GM12878 (cell line): ENCODE results near the gene CAPN8. TPM values are rescaled to one million over a fixed set of nuclear protein-coding genes. Genes with fewer than 3 reads are reported as not detected.

Experiments used
- ATAC-seq: fragments of 200-7000 bp; cut with Tn5 transposase; 3 replicates; pipeline ENCODE4 v1.9.1; 2020; ENCODE audit warnings: mild to moderate bottlenecking, moderate library complexity
- BruUV-seq: library from RNA; stranded (reverse); fragments of 400-500 nt; replicated peaks from 2 replicates; lab custom pipeline; 2021; lab: Mats Ljungman, UMichigan
- CTCF ChIA-PET: fragments of 300-600 bp; sonication (Branson Sonifier 250); formaldehyde crosslinking; extraction: SDS; loops from one replicate; lab custom pipeline; 2021; ENCODE audit warnings: inconsistent platforms; lab: Yijun Ruan, JAX
- POLR2A ChIA-PET: fragments of 350-600 bp; formaldehyde crosslinking; extraction: SDS; loops from one replicate; lab custom pipeline; 2021; ENCODE audit warnings: inconsistent platforms; lab: Charles Lee
- RAD21 ChIA-PET: fragments of 300-600 bp; sonication (Branson Sonifier 250); formaldehyde crosslinking; loops from one replicate; lab custom pipeline; 2023; ENCODE audit warnings: antibody characterized with exemption; ENCODE audit not compliant: unreplicated experiment; lab: Charles Lee
- SMC1A ChIA-PET: fragments of 300-600 bp; sonication (Branson Sonifier 250); formaldehyde crosslinking; loops from one replicate; lab custom pipeline; 2023; ENCODE audit not compliant: unreplicated experiment, uncharacterized antibody; lab: Charles Lee
- DNase-seq: peaks from one replicate; pipeline ENCODE4 v3.0.0-alpha.2; 2011; ENCODE audit warnings: low read depth, low spot score
- FAIRE-seq: peaks from 3 replicates; lab custom pipeline; 2011; peaks lifted over from hg19 to GRCh38; lab: Jason Lieb, UNC
- H2AFZ ChIP-seq: 2 replicates; pipeline ENCODE4 v1.6.0; 2011; ENCODE audit warnings: low read depth, low read length, control low read depth; ENCODE audit not compliant: control insufficient read depth
- H3K27ac ChIP-seq: 2 replicates; pipeline ENCODE4 v1.5.1; 2011; ENCODE audit warnings: control low read depth; ENCODE audit not compliant: control insufficient read depth, insufficient read depth
- H3K27me3 ChIP-seq, 2 experiments: replicated peaks in 1 of 2; 2 replicates each; pipeline versions ENCODE4 v1.6.0 to v1.6.1; 2011; ENCODE audit warnings: low read length in 1 of 2; ENCODE audit not compliant: control insufficient read depth in 2 of 2, insufficient read depth in 2 of 2
- H3K36me3 ChIP-seq, 2 experiments: 2 replicates each; pipeline ENCODE4 v1.5.1; 2011; ENCODE audit warnings: low read length in 1 of 2; ENCODE audit not compliant: control insufficient read depth in 2 of 2, insufficient read depth in 2 of 2
- H3K4me1 ChIP-seq: 2 replicates; pipeline ENCODE4 v1.6.1; 2011; ENCODE audit warnings: mild to moderate bottlenecking, low read length, moderate library complexity, mixed read lengths; ENCODE audit not compliant: control insufficient read depth, insufficient read depth
- H3K4me2 ChIP-seq: 2 replicates; pipeline ENCODE4 v1.6.0; 2011; ENCODE audit warnings: control low read depth; ENCODE audit not compliant: control insufficient read depth, insufficient read depth
- H3K4me3 ChIP-seq: fragments of 200-600 bp; sonication (generic); 2 replicates; pipeline ENCODE4 v1.5.1; 2016
- H3K79me2 ChIP-seq: 2 replicates; pipeline ENCODE4 v1.6.0; 2011; ENCODE audit warnings: low read length; ENCODE audit not compliant: control insufficient read depth, insufficient read depth
- H3K9ac ChIP-seq: 2 replicates; pipeline ENCODE4 v1.8.0; 2011; ENCODE audit warnings: low read length, control low read depth, mixed read lengths; ENCODE audit not compliant: control insufficient read depth, insufficient read depth
- H3K9me3 ChIP-seq: replicated peaks from 3 replicates; pipeline ENCODE4 v1.5.1; 2011; ENCODE audit warnings: mild to moderate bottlenecking, low read length; ENCODE audit not compliant: control insufficient read depth, insufficient read depth
- H4K20me1 ChIP-seq: 2 replicates; pipeline ENCODE4 v1.6.0; 2011; ENCODE audit not compliant: control insufficient read depth, insufficient read depth
- IRF4 ChIP-seq: IDR thresholded peaks from 2 replicates; pipeline ENCODE4 v1.6.1; 2011; ENCODE audit warnings: low read depth, low read length
- LARP7 ChIP-seq: fragments of 450-650 bp; IDR thresholded peaks from 2 replicates; pipeline ENCODE4 v1.6.1; 2017; ENCODE audit warnings: mild to moderate bottlenecking
- NFYB ChIP-seq: IDR thresholded peaks from 2 replicates; pipeline ENCODE4 v1.6.1; 2011; ENCODE audit warnings: low read depth, mild to moderate bottlenecking, low read length, improper control_type of control experiment, moderate library complexity; ENCODE audit not compliant: insufficient read depth
- ZBED1 ChIP-seq: IDR thresholded peaks from 2 replicates; pipeline ENCODE4 v1.6.1; 2016; ENCODE audit warnings: borderline replicate concordance
- ZNF384 ChIP-seq: IDR thresholded peaks from 2 replicates; pipeline ENCODE4 v1.6.1; 2012; ENCODE audit warnings: low read depth, mild to moderate bottlenecking, low read length, improper control_type of control experiment, borderline replicate concordance
- WGBS: methylation state at CpG from one replicate; pipeline ENCODE4 v1.1.6; 2016; ENCODE audit warnings: low lambda C conversion rate; ENCODE audit not compliant: insufficient replicate concordance, insufficient coverage; ENCODE audit errors: missing lambda C conversion rate; 5-methylcytosine and 5-hydroxymethylcytosine counted together
- in situ Hi-C: fragments of 300-500 bp; cut with MboI; formaldehyde crosslinking; loops from 9 replicates; pipeline ENCODE4 v1.14.3; 2018; ENCODE audit warnings: mixed read lengths
- intact Hi-C: fragments of 100-400 bp; cut with micrococcal nuclease; formaldehyde crosslinking; loops from one replicate; pipeline ENCODE4 v1.14.2; 2022; ENCODE audit not compliant: unreplicated experiment
- polyA plus RNA-seq, 11 experiments: library from polyadenylated mRNA; depleted of rRNA in 4 of 11; unstranded in 6 of 11; stranded (reverse) in 5 of 11; fragments of >200 nt; fragmentation: Nextera tagmentation in 4 of 11; fragmentation: Illumina TruSeq in 1 of 11; extraction: Ambion mirVana in 4 of 11; extraction: Trizol in 1 of 11; gene quantifications; 1 replicate in 1 of 11; 2 replicates in 10 of 11; pipeline versions ENCODE4 v1.2.1 to v1.2.3, GENCODE V29; 2011 to 2016; ENCODE audit warnings: inconsistent platforms in 2 of 11, missing spikeins in 2 of 11, low read depth in 1 of 11
- total RNA-seq, 4 experiments: library from RNA; depleted of rRNA in 3 of 4; stranded (reverse); fragments of >200 nt in 3 of 4; fragmentation: Illumina TruSeq in 1 of 4; extraction: Trizol in 1 of 4; gene quantifications; 2 replicates each; pipeline versions ENCODE4 v1.2.1 to v1.2.3, GENCODE V29; 2013 to 2021
- TF ChIP-seq, protein P1 (sequence below): fragments of 450-650 bp; formaldehyde crosslinking; IDR thresholded peaks from 2 replicates; pipeline ENCODE4 v1.4.0; 2022; ENCODE audit warnings: mild to moderate bottlenecking, moderate library complexity

The CAPN8 gene
- total and polyA plus RNA-seq, 10 of the 15 experiments (the other 5 are each of a cell fraction or from before 2014, with no cell fraction given) = 6.4 to 30.7 (median 12.3) TPM

DNA sequence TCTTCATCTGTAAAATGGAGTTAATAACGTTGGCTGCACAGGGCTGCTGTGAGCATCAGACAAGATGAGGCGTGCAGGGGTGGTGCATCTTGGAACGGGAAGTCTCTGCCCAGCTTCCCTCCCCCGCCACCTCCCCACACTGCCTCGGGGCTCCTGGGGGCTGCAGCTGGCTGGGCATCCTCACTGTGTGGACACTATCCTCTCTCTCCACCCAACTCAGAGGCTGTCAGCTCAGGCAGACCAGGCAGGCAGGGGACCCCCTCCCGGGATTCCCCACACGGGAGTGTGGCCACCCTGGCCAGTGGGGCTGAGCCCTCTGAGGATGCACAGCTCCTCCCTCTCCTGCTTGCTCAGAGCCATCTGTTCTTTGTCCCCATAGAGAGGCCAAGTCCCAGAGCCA lies 149.6 kb downstream of the CAPN8 start:
- ATAC-seq (peak; percentile 75), DNase-seq (no peak), FAIRE-seq (no peak)
- POLR2A ChIA-PET = no interaction called here
- Histone ChIP-seq H3K9ac (no peak overlapping the region), H3K9me3 (no peaks in the 10 kb centered on the region; the same call in 2 of the 3 replicates), H3K27me3 (no peaks in the 10 kb centered on the region), H3K27ac (no peak overlapping the region), H3K4me2 (no peak overlapping the region), H3K4me3 (no peak overlapping the region), H3K36me3 (no peaks in the 10 kb centered on the region), H4K20me1 (no peaks in the 10 kb centered on the region), H3K4me1 (no peaks in the 10 kb centered on the region; the same call in 1 of the 2 replicates), H2AFZ (no peak overlapping the region), H3K79me2 (no peaks in the 10 kb centered on the region)
- intact Hi-C loops (no loop called here), in situ Hi-C loops (no loop called here)
- CTCF ChIA-PET = interaction anchor here (1.2 to 1.6 kb wide), 3 partner anchors 16 to 271 kb away, joined by 3 read pairs; no protein-coding TSS in a partner anchor
- SMC1A ChIA-PET = interaction anchor here (1.1 to 1.6 kb wide), 2 partner anchors 29 to 36 kb away, joined by 3 read pairs; no protein-coding TSS in a partner anchor
- BruUV-seq = no TSS peak
- RAD21 ChIA-PET = no interaction called here
- TF ChIP-seq, protein P1, sequence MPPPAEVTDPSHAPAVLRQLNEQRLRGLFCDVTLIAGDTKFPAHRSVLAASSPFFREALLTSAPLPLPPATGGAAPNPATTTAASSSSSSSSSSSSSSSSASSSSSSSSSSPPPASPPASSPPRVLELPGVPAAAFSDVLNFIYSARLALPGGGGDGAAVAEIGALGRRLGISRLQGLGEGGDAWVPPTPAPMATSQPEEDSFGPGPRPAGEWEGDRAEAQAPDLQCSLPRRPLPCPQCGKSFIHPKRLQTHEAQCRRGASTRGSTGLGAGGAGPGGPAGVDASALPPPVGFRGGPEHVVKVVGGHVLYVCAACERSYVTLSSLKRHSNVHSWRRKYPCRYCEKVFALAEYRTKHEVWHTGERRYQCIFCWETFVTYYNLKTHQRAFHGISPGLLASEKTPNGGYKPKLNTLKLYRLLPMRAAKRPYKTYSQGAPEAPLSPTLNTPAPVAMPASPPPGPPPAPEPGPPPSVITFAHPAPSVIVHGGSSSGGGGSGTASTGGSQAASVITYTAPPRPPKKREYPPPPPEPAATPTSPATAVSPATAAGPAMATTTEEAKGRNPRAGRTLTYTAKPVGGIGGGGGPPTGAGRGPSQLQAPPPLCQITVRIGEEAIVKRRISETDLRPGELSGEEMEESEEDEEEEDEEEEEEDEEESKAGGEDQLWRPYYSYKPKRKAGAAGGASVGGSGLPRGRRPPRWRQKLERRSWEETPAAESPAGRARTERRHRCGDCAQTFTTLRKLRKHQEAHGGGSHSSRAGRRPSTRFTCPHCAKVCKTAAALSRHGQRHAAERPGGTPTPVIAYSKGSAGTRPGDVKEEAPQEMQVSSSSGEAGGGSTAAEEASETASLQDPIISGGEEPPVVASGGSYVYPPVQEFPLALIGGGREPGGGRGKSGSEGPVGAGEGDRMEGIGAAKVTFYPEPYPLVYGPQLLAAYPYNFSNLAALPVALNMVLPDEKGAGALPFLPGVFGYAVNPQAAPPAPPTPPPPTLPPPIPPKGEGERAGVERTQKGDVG (CRISPR knock-in tag) = no peak
- TF ChIP-seq ZNF384 (no peak), LARP7 (0 out of 2 replicates have a peak, but pooled peaks have one; percentile 23), IRF4 (no peak), ZBED1 (no peak), NFYB (no peak)
- 25% methylated on average over 7 of the region's 7 CpGs for WGBS
